ENCODE data around the gene METRNL. TPM values are rescaled to one million over a fixed set of nuclear protein-coding genes. Genes with fewer than 3 reads are reported as not detected.

METRNL gene
- total and polyA plus RNA-seq, 12 donors = 39.0 to 134 (median 70.9) TPM

DNA sequence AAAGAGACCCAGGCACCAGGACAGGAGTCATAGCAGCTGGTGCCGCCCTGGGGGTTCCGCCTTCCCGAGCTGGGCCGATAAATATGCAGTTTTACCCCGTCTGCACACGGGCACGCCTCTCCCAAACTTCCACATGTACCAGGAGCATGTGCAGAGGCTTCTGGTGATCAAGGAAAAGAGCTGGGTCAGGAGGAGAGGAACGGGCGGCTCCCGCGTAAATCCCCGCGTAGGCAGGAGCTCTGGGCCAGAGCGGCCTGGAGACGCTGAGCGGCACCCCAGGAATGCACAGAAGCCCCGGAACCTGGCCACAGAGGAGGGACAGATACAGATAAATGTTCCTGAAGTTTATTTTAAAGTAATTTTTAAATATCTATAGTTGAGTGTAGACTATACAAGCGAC, 46.6 kb upstream of the METRNL start:
- DNase-seq (no peak), ATAC-seq (no peak)
- Histone ChIP-seq H3K27me3 (no peaks in the 10 kb centered on the region), H3K27ac (no peak overlapping the region), H3K9me3 (no peaks in the 10 kb centered on the region), H3K36me3 (peaks cover 0 to 49% (median 0%) of the 10 kb centered on the region in 9 donors), H3K4me3 (no peak overlapping the region), H3K4me1 (no peaks in the 10 kb centered on the region)
- TF ChIP-seq CTCF (IDR thresholded peaks at IDR 0.05) = no peak
- intact Hi-C loops (cut with DNase I) = no loop called here
- WGBS, 2 donors = 96 to 97% methylated on average over 18 of the region's 18 CpGs

GRCh38 chr17:83034525-83034924, 44.9 kb upstream of the METRNL start:
- TF ChIP-seq CTCF (IDR thresholded peaks at IDR 0.05) = no peak
- no peaks in the 10 kb centered on the region for H3K9me3 ChIP-seq
- no peaks in the 10 kb centered on the region for H3K4me1 ChIP-seq
- 87 to 93% methylated on average over 14 of the region's 14 CpGs for WGBS, 2 donors
- intact Hi-C loops (cut with DNase I) = no loop called here
- no peaks in the 10 kb centered on the region for H3K27me3 ChIP-seq
- ATAC-seq (no peak), DNase-seq (no peak)
- no peak overlapping the region for H3K4me3 ChIP-seq
- H3K36me3 ChIP-seq = peaks cover 0 to 54% (median 0%) of the 10 kb centered on the region in 9 donors
- H3K27ac ChIP-seq = no peak overlapping the region

- Histone ChIP-seq H3K27me3 (no peaks in the 10 kb centered on the region), H3K9me3 (peaks cover 0 to 8% (median 3%) of the 10 kb centered on the region in 11 donors), H3K27ac (no peak overlapping the region), H3K4me1 (no peaks in the 10 kb centered on the region), H3K36me3 (peaks cover 0 to 53% (median 2%) of the 10 kb centered on the region in 9 donors), H3K4me3 (no peak overlapping the region)
- intact Hi-C loops (cut with DNase I) = loop anchor here in 1 of 10 donors (5.0 kb wide), 1 partner anchor 48 kb away; no protein-coding TSS in a partner anchor
- ATAC-seq (peak in 1 of 8 donors; percentile 12), DNase-seq (no peak)
- WGBS, 2 donors = 83 to 86% methylated on average over 13 of the region's 13 CpGs
- no peak for TF ChIP-seq CTCF (IDR thresholded peaks at IDR 0.05)
These were observed 43.7 kb upstream of the METRNL start for GRCh38 chr17:83035722-83036121.

GRCh38 chr17:83036193-83036592, 43.2 kb upstream of the METRNL start:
- ATAC-seq = no peak
- no peak for TF ChIP-seq CTCF (IDR thresholded peaks at IDR 0.05)
- WGBS, 2 donors = 99% methylated on average over 7 of the region's 7 CpGs
- H3K27me3 ChIP-seq = no peaks in the 10 kb centered on the region
- no peak overlapping the region for H3K27ac ChIP-seq
- H3K4me3 ChIP-seq = no peak overlapping the region
- intact Hi-C loops (cut with DNase I) = loop anchor here in 1 of 10 donors (5.0 kb wide), 1 partner anchor 49 kb away; no protein-coding TSS in a partner anchor
- H3K9me3 ChIP-seq = peaks cover 0 to 13% (median 8%) of the 10 kb centered on the region in 11 donors
- no peak for DNase-seq
- no peaks in the 10 kb centered on the region for H3K4me1 ChIP-seq
- H3K36me3 ChIP-seq = peaks cover 0 to 55% (median 4%) of the 10 kb centered on the region in 9 donors

All from heart right ventricle (tissue), 16 donors.